GM21723 (cell line): ENCODE results near the gene DALRD3.

Experiments
- ATAC-seq: cut with Tn5 transposase; IDR thresholded peaks from one replicate; pipeline ENCODE4 v1.9.1; 2021; ENCODE audit warnings: mild to moderate bottlenecking, moderate library complexity; ENCODE audit not compliant: unreplicated experiment

The DALRD3 gene, protein sequence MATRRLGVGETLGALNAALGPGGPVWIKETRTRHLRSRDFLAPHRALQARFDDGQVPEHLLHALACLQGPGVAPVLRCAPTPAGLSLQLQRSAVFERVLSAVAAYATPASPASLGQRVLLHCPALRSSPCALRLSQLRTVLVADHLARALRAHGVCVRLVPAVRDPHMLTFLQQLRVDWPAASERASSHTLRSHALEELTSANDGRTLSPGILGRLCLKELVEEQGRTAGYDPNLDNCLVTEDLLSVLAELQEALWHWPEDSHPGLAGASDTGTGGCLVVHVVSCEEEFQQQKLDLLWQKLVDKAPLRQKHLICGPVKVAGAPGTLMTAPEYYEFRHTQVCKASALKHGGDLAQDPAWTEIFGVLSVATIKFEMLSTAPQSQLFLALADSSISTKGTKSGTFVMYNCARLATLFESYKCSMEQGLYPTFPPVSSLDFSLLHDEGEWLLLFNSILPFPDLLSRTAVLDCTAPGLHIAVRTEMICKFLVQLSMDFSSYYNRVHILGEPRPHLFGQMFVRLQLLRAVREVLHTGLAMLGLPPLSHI

DNA sequence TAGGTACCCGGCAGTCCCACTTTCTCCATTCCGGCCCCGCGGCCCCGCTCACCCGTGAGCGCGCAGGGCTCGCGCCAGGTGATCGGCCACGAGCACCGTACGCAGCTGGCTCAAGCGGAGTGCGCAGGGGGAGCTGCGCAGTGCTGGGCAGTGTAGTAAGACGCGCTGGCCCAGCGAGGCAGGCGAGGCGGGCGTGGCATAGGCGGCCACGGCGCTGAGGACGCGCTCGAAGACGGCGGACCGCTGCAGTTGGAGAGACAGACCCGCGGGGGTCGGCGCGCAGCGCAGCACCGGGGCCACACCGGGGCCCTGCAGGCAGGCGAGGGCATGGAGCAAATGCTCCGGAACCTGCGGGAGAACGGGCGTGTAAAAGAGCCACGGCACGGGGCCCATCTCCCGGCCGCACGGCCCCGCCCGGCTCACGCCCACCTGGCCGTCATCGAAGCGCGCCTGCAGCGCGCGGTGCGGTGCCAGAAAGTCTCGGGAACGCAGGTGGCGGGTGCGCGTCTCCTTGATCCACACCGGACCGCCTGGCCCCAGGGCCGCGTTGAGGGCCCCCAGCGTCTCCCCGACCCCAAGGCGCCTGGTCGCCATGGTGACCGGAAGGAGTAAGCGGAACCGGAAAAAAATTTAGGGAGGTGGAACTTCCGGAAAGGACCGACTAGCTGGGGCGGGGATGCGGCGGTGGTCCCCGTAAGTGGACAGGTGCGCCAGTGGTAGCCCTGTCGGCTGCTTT, at the start of gene DALRD3:
TSS of gene DALRD3 (minus strand) at position 610 of the 736 bp plus-strand sequence. CDS start at position 594, 16 bp downstream.
- ATAC-seq: no peak

DNA sequence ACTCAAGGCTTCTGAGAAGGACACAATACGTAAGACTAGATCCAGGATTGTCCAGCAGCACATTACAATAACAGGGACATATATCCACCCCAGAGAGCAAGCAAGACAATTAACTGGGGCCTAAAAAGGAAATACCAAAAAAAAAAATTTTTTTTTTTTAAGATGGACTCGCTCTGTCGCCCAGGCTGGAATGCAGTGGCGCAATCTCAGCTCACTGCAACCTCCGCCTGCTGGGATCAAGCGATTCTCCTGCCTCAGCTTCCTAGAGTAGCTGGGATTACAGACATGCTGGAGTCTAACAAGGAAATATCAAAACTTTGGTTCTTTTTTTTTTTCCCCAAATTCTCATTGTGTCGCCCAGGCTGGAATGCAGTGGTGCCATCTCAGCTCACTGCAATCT, 39.6 kb upstream of the DALRD3 start:
- ATAC-seq: no peak

GRCh38 chr3:49057268-49057667, 38.9 kb upstream of the DALRD3 start:
- ATAC-seq: no peak

GRCh38 chr3:49054344-49054862, 36.0 kb upstream of the DALRD3 start:
- no peak for ATAC-seq

DNA sequence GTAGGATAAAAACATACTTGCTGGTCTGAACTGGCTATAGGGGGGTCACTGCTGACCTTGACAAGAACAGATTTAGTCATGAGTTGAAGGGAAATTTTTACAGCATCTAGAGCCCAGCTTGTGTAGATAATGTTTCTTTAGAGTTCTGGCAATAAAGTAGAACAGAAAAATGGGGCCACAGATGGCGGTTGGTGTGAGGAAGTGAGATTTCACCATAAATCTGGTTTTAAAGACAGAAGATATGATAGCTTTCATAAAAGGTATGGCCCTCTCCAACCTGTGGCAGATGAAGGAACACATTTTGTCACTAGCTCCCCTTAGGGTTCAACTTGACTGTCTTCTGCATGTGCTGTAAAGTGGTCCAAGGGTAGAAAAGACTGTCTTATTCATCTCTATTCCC, 35.2 kb upstream of the DALRD3 start:
- no peak for ATAC-seq

DNA sequence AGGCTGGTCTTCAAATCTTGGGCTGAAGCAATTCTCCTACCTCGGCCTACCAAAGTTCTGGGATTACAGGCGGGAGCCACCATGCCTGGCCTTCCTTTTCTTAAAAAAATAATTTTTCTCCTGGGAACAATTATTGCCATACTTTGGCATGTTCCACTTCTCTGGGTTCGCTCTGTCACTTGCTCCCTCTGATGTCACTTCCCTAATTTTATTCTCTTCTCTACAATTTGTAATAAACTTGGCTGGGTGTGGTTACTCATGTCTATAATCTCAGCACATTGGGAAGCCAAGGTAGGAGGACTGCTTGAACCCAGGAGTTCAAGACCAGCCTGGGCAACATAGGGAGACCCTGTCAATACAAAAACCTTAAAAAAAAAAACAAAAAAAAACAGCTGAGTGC, 16.9 kb upstream of the DALRD3 start:
- ATAC-seq: no peak

DNA sequence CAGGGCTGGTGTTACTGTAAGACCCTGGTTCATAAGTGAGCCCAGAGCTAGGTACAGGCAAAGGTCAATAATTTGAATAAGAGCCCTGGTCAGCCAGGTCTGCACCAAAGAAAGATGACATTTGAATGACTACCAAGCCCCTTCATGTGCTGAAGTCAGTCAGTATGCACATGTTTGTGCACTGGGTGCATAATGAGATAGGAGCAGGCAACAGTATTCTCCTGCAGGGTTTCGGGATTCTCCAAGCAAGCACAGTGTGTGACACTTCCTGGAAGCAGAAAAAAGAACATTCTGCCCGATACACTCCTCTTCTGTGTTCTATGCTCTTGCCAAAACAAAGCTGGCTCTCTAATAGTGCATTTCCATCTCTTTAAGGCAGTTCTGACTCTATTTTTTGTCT, 16.3 kb upstream of the DALRD3 start:
- ATAC-seq: no peak

DNA sequence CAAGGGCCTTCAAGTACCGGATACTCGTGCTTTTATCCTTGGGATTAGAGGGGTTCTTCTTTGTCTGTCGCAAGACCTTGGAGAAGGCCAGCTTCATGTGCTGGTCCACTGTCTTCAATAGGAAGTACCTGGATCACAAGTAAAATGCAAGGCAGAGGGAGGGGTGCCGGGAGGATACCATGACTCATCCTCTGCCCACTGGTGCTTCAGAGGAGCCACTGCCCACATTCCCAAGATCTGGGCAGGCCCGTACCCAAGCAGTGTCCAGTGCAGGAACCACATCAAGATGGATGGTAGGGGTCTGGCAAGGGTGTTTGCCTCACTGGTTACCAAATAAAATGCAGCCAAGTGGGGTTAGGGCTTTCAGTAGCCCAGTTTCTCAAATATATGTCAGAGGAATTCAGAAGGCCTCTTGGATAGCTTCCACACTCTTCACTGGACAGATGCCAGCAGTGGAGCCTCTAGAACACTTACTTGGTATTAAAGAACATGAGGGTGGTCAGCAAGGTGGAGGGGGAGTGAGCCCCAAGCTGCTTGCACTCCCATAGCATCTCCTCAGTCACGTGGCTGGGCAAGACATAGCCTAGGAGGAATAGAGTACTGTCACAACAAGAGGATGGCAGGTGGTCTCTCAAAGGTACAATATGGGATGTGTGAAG, 14.4 kb upstream of the DALRD3 start:
- no peak for ATAC-seq

GRCh38 chr3:49030321-49030720, 11.9 kb upstream of the DALRD3 start:
- ATAC-seq: no peak

DNA sequence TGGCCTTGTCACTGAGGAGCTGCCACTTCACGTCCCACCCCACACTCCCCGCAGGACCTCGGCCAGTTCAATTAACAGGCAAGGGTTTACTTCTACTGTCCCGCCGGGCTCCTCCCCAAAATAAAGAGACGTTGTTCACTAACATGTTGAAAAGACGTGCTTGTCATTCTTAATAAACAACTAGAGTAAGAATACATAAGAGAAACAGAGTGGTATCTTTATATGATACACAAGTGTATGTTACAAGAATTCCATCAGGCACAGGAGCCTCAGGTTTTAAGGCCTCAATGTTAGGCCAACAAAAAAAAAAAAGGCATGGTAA, 11.1 kb upstream of the DALRD3 start:
- ATAC-seq: no peak

GRCh38 chr3:49028673-49029562, 10.5 kb upstream of the DALRD3 start, which contains the start of gene IMPDH2:
TSS of gene IMPDH2 (minus strand) at chr3:49029398. CDS start at chr3:49029350, 48 bp downstream.
- ATAC-seq: peak; percentile 86

DNA sequence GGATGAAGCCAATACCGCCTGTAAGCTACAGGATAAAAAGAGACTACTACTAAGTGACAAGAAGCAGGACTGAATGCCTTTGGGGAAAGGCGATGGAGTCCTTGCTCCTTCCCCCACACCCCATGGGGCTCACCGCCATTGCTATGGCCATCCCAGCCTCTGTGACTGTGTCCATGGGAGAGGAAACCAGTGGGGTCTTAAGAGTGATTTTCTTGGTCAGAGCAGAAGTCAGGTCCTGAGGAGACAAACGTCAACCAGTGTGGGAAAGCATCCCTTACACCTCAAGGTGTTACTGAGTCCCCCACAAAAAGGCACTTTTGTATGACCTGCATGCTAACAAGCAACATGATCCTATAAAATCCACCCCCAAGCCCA, 9.9 kb upstream of the DALRD3 start:
- no peak for ATAC-seq

- ATAC-seq: no peak
Observed at GRCh38 chr3:49027634-49028033, 9.3 kb upstream of the DALRD3 start.

GRCh38 chr3:49026536-49026935, 8.2 kb upstream of the DALRD3 start:
- no peak for ATAC-seq

DNA sequence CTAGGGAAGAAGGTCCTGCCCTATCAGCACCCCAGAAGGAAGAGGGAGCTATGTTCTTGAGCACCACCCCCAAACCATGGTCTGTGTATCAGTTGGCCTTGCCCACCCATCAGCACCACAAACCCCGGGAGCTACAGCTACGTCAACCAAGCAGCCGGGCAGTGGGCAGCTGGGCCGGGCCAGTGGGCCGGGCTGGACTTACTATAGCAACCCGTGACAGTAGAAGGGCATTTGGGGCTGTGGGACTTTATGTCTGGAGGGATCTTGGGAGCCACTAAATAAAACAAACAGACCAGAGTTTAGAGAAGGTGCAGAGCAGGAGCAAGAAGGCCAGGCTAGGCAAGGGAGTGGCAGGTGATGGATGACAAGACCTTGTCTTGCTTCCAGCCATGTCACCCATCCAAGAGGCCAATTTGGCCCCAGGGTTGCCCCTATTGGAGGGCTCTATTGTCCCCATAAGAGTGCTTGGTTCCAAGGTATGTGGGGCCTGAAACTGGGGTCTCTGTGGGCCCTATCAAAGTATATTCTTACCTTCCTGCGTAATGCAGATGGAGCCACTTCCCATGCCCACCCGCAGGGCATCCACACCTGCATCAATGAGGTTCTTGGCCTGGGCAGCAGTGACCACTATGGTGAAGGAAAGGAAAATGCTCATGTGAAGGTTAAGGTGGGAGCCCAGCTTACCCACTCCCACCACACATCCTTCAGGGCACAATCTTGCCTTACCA, 7.6 kb upstream of the DALRD3 start:
- no peak for ATAC-seq

DNA sequence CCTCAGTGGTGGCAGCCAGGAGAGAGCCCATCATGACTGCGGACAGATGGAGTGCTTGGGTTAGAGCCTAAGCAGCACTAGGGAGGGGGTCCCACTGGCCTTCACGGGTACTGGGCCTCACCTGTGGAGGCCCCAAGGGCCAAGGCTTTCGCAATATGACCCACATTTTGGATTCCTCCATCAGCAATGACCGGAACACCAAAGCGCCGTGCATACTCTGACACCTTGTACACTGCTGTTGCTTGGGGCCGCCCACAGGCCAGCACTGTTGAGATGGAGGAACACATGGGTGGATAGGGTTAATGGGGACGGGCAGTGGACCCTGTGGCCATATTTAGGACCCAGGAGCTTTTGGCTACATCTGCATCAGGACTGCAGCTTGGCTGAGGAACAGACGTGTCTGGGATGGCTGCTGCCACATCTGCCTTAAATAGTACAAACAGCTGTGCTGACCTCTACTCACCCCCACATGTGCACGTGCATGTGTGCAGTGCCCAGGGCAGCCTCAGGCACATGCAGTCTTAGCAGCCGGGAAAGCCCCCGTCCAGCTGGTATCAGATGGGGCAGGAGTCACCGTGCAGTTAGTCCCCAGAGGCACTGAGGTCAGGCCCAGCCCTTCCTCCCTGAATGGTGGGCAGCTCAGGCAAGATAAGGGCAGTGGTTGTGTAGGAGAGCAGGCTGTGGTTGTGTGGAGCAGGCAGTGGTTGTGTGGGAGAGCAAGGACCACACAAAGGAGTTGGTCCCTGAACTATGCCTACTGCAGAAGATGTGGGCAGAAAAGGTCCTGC, 6.8 kb upstream of the DALRD3 start:
- ATAC-seq: no peak

GRCh38 chr3:49024449-49024848, 6.1 kb upstream of the DALRD3 start:
- no peak for ATAC-seq

DNA sequence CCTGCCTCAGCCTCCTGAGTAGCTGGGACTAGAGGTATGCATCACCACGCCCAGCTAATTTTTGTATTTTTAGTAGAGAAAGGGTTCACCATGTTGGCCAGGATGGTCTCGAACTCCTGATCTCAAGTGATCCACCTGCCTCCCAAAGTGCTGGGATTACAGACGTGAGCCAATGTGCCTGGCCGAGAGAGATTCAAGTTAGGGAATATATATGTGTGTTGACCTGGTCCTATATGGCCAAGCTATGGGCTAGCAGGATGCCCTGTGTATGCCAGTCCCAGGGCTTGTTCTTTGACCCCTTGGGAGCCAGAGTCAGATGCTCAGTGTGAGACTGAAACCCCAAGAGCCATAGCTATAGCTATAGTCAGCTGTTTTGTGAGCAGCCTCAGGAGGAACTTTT, 5.4 kb upstream of the DALRD3 start:
- no peak for ATAC-seq

DNA sequence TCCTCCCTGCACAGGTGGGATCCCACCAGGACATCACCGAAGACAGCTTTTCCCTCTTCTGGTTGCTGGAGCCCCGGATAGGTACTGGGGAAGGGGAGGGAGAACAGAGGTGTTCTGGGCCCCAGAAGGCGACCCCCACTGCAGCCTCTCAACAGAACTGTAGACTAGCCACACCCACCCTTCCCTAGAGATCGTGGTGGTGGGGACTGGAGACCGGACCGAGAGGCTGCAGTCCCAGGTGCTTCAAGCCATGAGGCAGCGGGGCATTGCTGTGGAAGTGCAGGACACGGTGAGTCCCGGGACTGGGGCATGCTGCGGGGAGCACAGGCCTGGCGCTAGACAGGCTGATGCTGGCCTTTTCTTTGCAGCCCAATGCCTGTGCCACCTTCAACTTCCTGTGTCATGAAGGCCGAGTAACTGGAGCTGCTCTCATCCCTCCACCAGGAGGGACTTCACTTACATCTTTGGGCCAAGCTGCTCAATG, 4.3 kb upstream of the DALRD3 start:
- ATAC-seq: no peak
